GM12878 (cell line): ENCODE data around the gene ACAT2. TPM values are rescaled to one million over a fixed set of nuclear protein-coding genes. Genes with fewer than 3 reads are reported as not detected.

Source experiments
- ATAC-seq: fragments of 200-7000 bp; cut with Tn5 transposase; 3 replicates; pipeline ENCODE4 v1.9.1; 2020; ENCODE audit warnings: mild to moderate bottlenecking, moderate library complexity
- BruUV-seq: library from RNA; stranded (reverse); fragments of 400-500 nt; replicated peaks from 2 replicates; lab custom pipeline; 2021; lab: Mats Ljungman, UMichigan
- CTCF ChIA-PET: fragments of 300-600 bp; sonication (Branson Sonifier 250); formaldehyde crosslinking; extraction: SDS; loops from one replicate; lab custom pipeline; 2021; ENCODE audit warnings: inconsistent platforms; lab: Yijun Ruan, JAX
- POLR2A ChIA-PET: fragments of 350-600 bp; formaldehyde crosslinking; extraction: SDS; loops from one replicate; lab custom pipeline; 2021; ENCODE audit warnings: inconsistent platforms; lab: Charles Lee
- RAD21 ChIA-PET: fragments of 300-600 bp; sonication (Branson Sonifier 250); formaldehyde crosslinking; loops from one replicate; lab custom pipeline; 2023; ENCODE audit warnings: antibody characterized with exemption; ENCODE audit not compliant: unreplicated experiment; lab: Charles Lee
- SMC1A ChIA-PET: fragments of 300-600 bp; sonication (Branson Sonifier 250); formaldehyde crosslinking; loops from one replicate; lab custom pipeline; 2023; ENCODE audit not compliant: unreplicated experiment, uncharacterized antibody; lab: Charles Lee
- DNase-seq: peaks from one replicate; pipeline ENCODE4 v3.0.0-alpha.2; 2011; ENCODE audit warnings: low read depth, low spot score
- FAIRE-seq: peaks from 3 replicates; lab custom pipeline; 2011; peaks lifted over from hg19 to GRCh38; lab: Jason Lieb, UNC
- H2AFZ ChIP-seq: 2 replicates; pipeline ENCODE4 v1.6.0; 2011; ENCODE audit warnings: low read depth, low read length, control low read depth; ENCODE audit not compliant: control insufficient read depth
- H3K27ac ChIP-seq: 2 replicates; pipeline ENCODE4 v1.5.1; 2011; ENCODE audit warnings: control low read depth; ENCODE audit not compliant: control insufficient read depth, insufficient read depth
- H3K27me3 ChIP-seq, 2 experiments: replicated peaks in 1 of 2; 2 replicates each; pipeline versions ENCODE4 v1.6.0 to v1.6.1; 2011; ENCODE audit warnings: low read length in 1 of 2; ENCODE audit not compliant: control insufficient read depth in 2 of 2, insufficient read depth in 2 of 2
- H3K36me3 ChIP-seq, 2 experiments: 2 replicates each; pipeline ENCODE4 v1.5.1; 2011; ENCODE audit warnings: low read length in 1 of 2; ENCODE audit not compliant: control insufficient read depth in 2 of 2, insufficient read depth in 2 of 2
- H3K4me1 ChIP-seq: 2 replicates; pipeline ENCODE4 v1.6.1; 2011; ENCODE audit warnings: mild to moderate bottlenecking, low read length, moderate library complexity, mixed read lengths; ENCODE audit not compliant: control insufficient read depth, insufficient read depth
- H3K4me2 ChIP-seq: 2 replicates; pipeline ENCODE4 v1.6.0; 2011; ENCODE audit warnings: control low read depth; ENCODE audit not compliant: control insufficient read depth, insufficient read depth
- H3K4me3 ChIP-seq: fragments of 200-600 bp; sonication (generic); 2 replicates; pipeline ENCODE4 v1.5.1; 2016
- H3K79me2 ChIP-seq: 2 replicates; pipeline ENCODE4 v1.6.0; 2011; ENCODE audit warnings: low read length; ENCODE audit not compliant: control insufficient read depth, insufficient read depth
- H3K9ac ChIP-seq: 2 replicates; pipeline ENCODE4 v1.8.0; 2011; ENCODE audit warnings: low read length, control low read depth, mixed read lengths; ENCODE audit not compliant: control insufficient read depth, insufficient read depth
- H3K9me3 ChIP-seq: replicated peaks from 3 replicates; pipeline ENCODE4 v1.5.1; 2011; ENCODE audit warnings: mild to moderate bottlenecking, low read length; ENCODE audit not compliant: control insufficient read depth, insufficient read depth
- H4K20me1 ChIP-seq: 2 replicates; pipeline ENCODE4 v1.6.0; 2011; ENCODE audit not compliant: control insufficient read depth, insufficient read depth
- CEBPZ ChIP-seq: fragments of 150-350 bp; IDR thresholded peaks from 2 replicates; pipeline ENCODE4 v1.6.1; 2016; ENCODE audit warnings: low read depth, low read length
- LARP7 ChIP-seq: fragments of 450-650 bp; IDR thresholded peaks from 2 replicates; pipeline ENCODE4 v1.6.1; 2017; ENCODE audit warnings: mild to moderate bottlenecking
- SMAD1 ChIP-seq: fragments of 450-650 bp; IDR thresholded peaks from 2 replicates; pipeline ENCODE4 v1.6.1; 2018; ENCODE audit warnings: mild to moderate bottlenecking, low read depth; ENCODE audit not compliant: partially characterized antibody
- SPI1 ChIP-seq: IDR thresholded peaks from 2 replicates; pipeline ENCODE4 v1.6.1; 2011; ENCODE audit warnings: low read depth, mild to moderate bottlenecking, low read length, moderate library complexity, borderline replicate concordance; ENCODE audit not compliant: insufficient read depth
- WGBS: methylation state at CpG from one replicate; pipeline ENCODE4 v1.1.6; 2016; ENCODE audit warnings: low lambda C conversion rate; ENCODE audit not compliant: insufficient replicate concordance, insufficient coverage; ENCODE audit errors: missing lambda C conversion rate; 5-methylcytosine and 5-hydroxymethylcytosine counted together
- in situ Hi-C: fragments of 300-500 bp; cut with MboI; formaldehyde crosslinking; loops from 9 replicates; pipeline ENCODE4 v1.14.3; 2018; ENCODE audit warnings: mixed read lengths
- intact Hi-C: fragments of 100-400 bp; cut with micrococcal nuclease; formaldehyde crosslinking; loops from one replicate; pipeline ENCODE4 v1.14.2; 2022; ENCODE audit not compliant: unreplicated experiment
- polyA plus RNA-seq, 11 experiments: library from polyadenylated mRNA; depleted of rRNA in 4 of 11; unstranded in 6 of 11; stranded (reverse) in 5 of 11; fragments of >200 nt; fragmentation: Nextera tagmentation in 4 of 11; fragmentation: Illumina TruSeq in 1 of 11; extraction: Ambion mirVana in 4 of 11; extraction: Trizol in 1 of 11; gene quantifications; 1 replicate in 1 of 11; 2 replicates in 10 of 11; pipeline versions ENCODE4 v1.2.1 to v1.2.3, GENCODE V29; 2011 to 2016; ENCODE audit warnings: inconsistent platforms in 2 of 11, missing spikeins in 2 of 11, low read depth in 1 of 11
- total RNA-seq, 4 experiments: library from RNA; depleted of rRNA in 3 of 4; stranded (reverse); fragments of >200 nt in 3 of 4; fragmentation: Illumina TruSeq in 1 of 4; extraction: Trizol in 1 of 4; gene quantifications; 2 replicates each; pipeline versions ENCODE4 v1.2.1 to v1.2.3, GENCODE V29; 2013 to 2021

The ACAT2 gene
- total and polyA plus RNA-seq, 10 of the 15 experiments (the other 5 are each of a cell fraction or from before 2014, with no cell fraction given): 87.9 to 257 (median 132) TPM

DNA sequence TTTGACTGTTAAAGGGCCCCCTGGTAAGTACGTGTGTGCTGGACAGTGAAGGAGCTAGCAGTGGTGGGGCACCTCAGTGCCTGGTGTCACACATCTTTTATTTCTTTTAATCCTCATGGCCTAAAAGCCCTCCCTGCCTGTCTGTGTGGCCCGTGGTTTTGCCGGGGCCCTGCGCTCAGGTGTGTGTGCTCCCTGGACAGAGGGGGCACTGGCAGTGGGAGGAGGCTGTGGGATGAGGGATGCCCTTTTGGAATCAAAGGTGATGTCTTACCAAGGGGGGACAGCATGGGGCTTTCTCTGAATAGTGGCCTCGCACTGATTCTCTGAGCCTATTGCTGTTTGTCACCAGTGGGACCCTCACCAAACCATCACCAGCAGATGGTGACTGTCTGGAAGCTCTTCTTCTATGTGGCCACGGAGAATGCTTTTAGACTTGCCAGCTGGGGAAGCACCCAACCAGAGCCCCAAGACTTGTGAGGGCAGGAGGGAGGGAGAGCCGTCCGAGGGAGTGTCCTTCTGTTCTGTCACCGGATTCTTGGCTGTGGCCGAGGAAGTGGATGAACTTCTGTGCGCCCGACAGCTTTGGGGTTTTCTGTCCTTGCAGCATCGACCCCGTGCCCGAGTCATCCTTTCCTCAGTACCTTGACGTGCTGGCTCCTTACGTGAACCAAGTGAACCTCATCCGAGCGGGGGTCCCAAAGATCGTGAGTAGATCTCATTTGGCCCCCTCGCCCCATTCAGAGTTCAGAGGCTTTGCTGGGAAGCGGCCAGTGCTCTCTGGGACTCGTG, 56.3 kb downstream of the ACAT2 start:
- ChIA-PET RAD21 (no interaction called here), CTCF (no interaction called here), POLR2A (no interaction called here), SMC1A (interaction anchor here (1.1 kb wide), 1 partner anchor 10 kb away, joined by 3 read pairs; no protein-coding TSS in a partner anchor)
- no peak overlapping the region for H3K27ac ChIP-seq
- DNase-seq: no peak
- no peaks in the 10 kb centered on the region; a peak in 1 of 4 replicates for H3K27me3 ChIP-seq
- no TSS peak for BruUV-seq
- H3K4me1 ChIP-seq: no peaks in the 10 kb centered on the region
- 75% methylated on average over 22 of the region's 23 CpGs for WGBS
- no peak for ATAC-seq
- no peak overlapping the region for H3K9ac ChIP-seq
- no peak overlapping the region for H3K4me2 ChIP-seq
- no peak for FAIRE-seq
- no peaks in the 10 kb centered on the region for H3K36me3 ChIP-seq
- H4K20me1 ChIP-seq: no peaks in the 10 kb centered on the region
- no peak overlapping the region for H2AFZ ChIP-seq
- no peaks in the 10 kb centered on the region for H3K79me2 ChIP-seq
- intact Hi-C loops: no loop called here
- TF ChIP-seq LARP7: no peak
- no peak for TF ChIP-seq SPI1
- no peak for TF ChIP-seq SMAD1
- TF ChIP-seq CEBPZ: no peak
- TF ChIP-seq, all 136 proteins: peak for 0
- H3K4me3 ChIP-seq: no peak overlapping the region
- in situ Hi-C loops: no loop called here
- no peaks in the 10 kb centered on the region for H3K9me3 ChIP-seq
